Measurements from ENCODE around the gene CRYBA2.

- no peak for TF ChIP-seq CTCF (IDR thresholded peaks at IDR 0.05)
- TF ChIP-seq EP300 (IDR thresholded peaks at IDR 0.05; ENCODE audit: low read depth): no peak
These were observed 3.2 kb downstream of the CRYBA2 start for GRCh38 chr2:218990052-218990451.
